ENCODE measurements around the gene TMEM254.
"Not testable (repeated sequence)": the region's sequence is repeated elsewhere in the genome, so short reads cannot be mapped to it uniquely, and the experiment has no call there.

TMEM254 gene

DNA sequence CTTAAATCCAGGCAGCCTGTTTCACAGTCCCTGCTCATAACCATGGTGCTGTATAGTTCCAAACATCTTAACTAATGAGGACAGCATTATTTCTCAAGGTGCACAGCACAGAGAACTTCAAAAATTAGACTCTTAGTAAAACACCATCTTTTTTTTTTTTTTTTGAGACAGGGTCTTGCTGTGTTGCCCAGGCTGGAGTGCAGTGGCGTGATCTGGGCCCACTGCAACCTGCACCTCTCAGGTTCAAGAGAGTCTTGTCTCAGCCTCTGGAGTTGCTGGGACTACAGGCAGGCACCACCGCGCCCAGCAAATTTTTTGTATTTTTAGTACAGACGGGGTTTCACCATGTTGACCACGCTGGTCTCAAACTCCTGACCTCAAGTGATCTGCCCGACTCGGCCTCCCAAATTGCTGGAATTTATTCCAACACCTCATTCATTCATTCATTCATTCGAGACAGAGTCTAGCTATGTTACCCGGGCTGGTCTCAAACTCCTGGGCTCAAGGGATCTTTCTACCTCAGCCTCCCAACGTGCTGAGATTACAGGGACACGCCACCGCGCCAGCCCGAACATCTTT is 507 bp upstream of the TMEM254 start:
- DNase-seq = no peak

DNA sequence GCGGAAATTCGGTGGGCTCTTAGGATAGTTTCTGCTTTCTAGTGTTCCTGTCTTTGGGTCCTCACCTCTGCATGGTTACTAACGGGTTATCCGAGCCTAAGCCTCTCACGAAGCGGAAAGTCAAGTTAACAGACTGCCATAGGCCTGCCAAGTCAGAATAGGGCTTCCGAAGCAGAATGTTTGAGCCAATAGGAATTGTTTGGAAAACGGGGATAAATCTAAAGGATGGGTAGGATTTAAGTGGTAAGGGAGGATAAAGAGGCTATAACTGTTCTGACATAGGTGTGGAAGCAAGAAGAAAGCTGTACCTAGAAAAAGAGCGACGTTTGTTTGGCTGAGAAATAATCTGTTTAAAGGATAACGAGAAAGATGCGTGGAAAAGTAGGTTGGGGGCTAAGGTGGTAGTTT is 851 bp downstream of the TMEM254 start:
- DNase-seq = no peak

DNA sequence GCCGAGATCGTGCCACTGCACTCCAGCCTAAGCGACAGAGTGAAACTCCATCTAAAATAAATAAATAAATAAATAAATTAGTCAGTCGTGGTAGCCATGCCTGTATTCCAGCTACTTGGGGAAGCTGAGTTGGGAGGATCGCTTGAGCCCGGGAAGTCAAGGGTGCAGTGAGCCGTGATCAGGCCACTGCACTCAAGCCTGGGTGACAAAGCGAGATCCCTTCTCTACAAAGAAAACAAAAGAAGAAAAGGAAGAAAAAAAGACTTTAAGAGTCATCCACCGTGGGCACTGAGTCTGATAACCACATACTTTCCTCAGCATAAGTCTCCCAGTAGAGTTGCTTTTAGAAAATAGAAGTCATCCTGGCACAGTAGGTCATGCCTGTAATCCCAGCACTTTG is 2.6 kb downstream of the TMEM254 start:
- DNase-seq = no peak

DNA sequence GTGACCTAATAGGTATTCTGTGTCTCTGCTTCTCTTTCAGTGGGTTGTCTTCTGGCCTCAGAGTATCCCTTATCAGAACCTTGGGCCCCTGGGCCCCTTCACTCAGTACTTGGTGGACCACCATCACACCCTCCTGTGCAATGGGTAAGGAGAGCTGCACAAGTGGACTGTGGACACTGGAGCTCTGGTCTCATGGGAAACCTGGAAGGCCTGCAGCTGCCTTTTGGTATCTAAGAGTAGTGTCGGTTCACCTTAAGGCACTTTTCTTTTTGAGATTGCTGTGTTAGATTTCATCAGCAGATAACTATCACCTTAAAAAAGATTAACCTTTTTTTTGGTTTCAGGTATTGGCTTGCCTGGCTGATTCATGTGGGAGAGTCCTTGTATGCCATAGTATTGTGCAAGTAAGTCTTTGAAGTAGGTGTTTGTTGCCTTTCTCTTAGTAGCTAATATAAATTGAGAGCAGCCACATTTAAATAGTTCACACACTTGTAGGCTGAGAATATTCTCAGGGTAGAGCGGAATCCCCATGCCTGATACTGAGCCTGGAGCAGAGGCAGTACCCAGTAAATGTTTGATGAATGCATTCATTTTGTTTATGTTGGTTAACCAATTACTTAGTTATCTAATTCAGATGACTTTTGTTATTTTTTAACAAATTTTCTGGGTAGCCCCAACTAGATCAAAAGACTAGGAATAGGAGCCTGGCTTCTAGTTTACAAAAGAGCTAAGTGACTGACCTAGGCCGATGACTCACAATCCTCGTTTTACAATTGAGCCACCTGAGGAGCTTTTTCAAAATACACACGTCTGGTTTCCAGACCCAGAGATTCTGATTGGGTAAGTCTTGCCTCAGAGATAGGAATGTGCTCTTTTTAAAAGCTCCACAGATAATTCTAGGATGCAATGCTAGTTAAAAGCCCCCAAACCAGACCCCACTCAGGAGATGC is 3.6 kb downstream of the TMEM254 start:
- DNase-seq = no peak

DNA sequence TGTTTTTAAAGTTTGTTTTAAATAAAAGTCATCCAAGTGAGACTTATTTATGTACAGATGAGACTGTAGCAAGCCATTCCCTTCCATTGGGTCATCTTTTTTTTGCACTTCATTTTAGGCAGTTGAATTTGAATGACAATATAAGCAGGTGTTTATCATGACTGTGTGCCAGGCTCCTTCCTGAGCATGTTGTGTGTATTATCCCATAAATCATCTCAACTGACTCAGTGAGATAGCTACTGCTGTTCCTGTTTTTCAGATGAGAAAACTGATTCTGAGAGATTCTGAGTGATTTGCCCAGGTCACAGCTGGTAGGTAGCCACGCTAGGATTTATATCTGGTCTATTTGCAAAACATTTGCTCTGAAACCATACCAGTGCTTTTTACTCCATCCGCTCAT is 11.7 kb downstream of the TMEM254 start:
- peak; percentile 43 for DNase-seq

DNA sequence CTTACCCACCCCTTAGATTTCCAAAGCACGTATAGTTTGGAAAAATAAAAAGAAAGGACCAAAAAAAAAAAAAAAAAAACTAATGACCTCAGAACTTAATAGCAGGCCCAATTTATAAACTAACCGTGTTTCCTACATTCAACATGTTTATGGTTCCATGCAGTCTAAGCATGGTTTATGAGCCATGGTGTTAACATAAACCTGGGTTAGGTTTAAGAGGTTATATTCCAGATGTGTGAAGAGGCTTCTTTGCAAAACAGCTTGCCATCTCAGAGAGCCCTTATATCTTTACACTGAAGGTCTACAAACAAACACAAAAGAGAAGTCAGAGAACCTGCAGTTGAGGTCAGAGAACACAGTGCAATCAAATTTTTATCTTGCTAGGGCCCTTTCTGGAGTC is 15.8 kb downstream of the TMEM254 start:
- no peak for DNase-seq

DNA sequence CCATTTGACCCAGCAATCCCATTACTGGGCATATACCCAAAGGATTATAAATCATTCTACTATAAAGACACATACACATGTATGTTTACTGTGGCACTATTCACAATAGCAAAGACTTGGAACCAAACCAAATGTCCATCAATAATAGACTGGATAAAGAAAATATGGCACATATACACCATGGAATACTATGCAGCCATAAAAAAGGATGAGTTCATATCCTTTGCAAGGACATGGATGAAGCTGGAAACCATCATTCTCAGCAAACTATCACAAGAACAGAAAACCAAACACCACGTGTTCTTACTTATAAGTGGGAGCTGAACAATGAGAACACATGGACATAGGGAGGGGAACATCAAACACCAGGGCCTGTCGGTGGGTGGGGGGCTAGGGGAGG is 19.8 kb downstream of the TMEM254 start:
- not testable (repeated sequence) for DNase-seq

DNA sequence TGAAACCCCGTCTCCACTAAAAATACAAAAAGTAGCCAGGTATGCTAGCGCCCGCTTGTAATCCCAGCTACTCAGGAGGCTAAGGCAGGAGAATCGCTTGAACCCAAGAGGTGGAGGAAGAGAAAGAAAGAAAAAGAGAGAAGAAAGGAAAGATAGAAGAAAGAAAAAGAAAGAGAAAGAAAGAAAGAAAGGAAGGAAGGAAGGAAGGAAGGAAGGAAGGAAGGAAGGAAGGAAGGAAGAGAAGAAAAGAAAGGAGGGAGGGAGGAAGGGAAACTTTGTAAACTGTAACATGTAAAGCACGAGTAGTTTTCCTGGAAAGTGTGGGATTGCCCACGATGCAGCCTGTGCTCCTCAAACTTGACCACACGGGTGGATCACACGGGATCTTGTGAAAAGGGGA is 20.8 kb downstream of the TMEM254 start:
- not testable (repeated sequence) for DNase-seq

DNA sequence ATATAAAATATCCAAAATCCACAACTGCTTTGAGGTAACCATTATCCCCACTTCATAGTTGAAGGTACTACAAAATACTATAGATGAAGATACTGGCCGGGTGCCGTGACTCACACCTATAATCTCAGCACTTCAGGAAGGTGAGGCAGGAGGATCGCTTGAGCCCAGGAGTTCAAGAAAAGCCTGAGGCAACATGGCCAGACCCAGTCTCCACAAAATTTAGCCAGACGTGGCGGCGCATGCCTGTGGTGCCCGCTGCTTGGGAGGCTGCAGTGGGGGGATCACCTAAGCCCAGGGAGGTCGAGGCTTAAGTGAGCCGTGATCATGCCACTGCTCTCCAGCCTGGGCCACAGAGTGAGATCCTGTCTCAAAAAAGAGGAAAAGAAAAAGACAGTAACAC is 21.7 kb downstream of the TMEM254 start:
- no peak for DNase-seq

- no peak for DNase-seq
Observed at GRCh38 chr10:80100861-80101695, 22.6 kb downstream of the TMEM254 start.

DNA sequence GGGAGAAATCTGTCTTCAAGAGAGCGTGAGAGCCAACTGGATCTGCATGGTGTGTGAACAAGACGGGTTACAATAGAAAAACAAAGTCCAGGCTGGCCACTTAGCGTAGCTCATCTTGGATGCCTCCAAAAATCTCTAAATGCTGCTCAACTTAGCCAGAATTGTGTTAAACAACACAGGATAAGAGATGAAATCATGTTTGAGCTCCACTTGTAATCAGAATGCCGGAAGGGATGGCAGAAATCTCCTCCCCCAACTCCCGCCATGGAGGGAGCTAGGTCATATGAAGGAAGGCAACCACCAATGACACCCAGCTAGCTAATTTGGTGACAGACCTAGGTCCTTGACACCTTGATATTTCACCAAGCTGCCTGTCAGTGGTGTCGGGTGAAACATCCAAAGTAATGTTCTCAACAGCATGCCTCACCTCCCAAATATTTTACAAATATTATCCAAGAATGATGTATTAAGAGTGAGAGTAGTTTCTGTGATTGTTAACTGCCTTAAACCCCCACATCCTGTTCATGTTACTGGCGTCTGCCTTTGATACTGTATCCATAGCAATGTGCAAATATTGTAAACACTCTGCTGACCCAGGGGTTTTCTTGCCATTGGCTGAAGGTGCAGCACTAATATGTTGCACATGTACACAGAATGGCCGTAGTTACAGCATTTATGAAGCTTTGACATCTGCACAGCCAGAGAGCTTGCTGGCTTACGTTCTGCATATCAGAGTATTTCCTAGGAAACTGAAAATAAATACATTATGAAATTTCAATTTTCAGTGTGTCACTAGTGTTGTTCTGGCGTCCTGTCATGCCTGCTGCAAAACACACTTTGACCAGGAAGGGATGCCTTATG is 25.8 kb downstream of the TMEM254 start:
- DNase-seq = peak; percentile 4

DNA sequence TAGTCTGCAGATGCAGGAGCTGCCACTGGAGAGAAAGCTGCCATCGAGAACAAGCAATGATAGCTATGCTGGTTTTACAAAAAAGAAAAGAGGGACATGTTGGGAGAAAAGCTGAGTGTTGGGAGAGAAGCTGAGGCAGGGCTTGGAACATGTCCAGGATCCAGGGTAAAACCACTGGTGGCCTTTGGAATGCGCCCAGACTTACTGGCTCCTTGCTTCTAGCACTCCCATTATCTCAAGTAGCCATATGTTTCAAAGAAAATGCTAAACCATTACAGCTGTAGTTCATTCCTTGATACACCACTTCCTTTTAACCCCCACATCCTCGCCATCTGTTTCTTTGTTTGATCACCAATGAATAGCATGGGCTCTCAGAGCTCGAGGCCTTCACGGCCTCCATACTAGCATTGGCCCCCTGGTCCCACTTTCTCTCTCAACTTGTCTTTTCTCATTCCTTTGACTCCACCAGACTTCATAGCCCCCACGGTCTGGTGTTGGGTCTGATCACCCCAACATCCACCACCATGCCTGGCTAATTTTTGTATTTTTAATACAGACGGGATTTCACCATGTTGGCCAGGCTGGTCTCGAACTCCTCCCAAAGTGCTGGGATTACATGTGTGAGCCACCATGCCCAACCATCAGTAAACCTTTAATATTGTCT is 30.2 kb downstream of the TMEM254 start:
- no peak for DNase-seq

DNA sequence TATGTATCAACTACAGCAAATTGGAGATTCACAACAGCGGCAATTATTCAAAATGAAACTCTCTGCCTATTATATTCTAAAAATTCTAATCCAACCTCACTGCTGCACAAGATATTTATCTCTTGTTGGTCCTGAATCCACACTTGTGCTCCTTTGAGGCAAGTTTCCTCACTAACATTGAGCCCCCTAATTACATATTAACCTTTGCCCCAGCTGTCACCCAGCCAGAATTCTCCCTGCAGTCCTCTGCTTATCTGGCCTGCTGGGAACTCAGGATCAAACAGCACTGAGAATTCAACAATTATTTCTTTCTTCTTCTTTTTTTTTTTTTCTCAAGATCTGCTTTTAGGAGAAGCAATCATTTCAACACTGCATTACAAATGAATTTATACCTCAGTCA is 32.5 kb downstream of the TMEM254 start:
- no peak for DNase-seq

- DNase-seq = no peak
Observed at GRCh38 chr10:80118669-80119068, 40.2 kb downstream of the TMEM254 start.

GRCh38 chr10:80122110-80122710 is 43.7 kb downstream of the TMEM254 start:
- no peak for DNase-seq

DNA sequence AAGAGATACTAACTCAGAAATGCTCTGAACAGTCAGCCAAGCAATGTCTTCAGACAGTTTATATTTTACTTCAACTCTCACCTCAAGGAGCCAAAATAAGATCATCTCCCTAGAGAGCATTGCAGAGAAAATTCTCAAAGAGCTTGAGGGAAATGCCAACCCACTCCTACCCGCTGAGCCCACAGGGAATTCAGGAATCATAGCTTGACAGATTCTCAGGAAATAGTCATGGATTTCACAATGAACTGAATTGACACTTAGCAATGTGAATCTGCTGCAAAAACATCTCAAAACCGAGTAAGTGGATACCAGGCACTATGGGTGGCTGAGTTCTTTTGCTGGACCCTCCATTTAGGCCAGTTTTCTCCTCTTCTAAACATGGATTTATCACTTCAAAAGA is 44.3 kb downstream of the TMEM254 start:
- DNase-seq = no peak

GRCh38 chr10:80126876-80127275 is 48.4 kb downstream of the TMEM254 start:
- no peak for DNase-seq

DNA sequence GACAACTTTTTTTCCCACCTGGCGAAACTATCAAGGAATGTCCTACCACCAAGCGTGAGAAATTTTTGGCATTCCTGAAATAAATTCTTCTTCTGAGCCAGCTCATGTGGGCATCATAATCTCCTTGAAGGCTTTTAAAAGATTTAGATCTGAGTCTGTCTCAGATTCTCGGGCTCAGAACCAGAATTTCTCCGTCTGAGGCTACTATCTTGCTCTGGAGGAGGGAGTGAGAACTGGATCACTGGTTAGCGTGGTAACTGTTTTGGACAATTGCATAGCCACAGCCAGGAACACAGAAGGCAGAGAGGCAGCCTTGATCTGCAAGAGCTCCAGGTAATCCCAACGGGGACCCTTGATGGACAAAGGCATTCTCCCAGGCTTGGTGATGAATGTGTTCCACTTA is 53.0 kb downstream of the TMEM254 start:
- DNase-seq = no peak

DNA sequence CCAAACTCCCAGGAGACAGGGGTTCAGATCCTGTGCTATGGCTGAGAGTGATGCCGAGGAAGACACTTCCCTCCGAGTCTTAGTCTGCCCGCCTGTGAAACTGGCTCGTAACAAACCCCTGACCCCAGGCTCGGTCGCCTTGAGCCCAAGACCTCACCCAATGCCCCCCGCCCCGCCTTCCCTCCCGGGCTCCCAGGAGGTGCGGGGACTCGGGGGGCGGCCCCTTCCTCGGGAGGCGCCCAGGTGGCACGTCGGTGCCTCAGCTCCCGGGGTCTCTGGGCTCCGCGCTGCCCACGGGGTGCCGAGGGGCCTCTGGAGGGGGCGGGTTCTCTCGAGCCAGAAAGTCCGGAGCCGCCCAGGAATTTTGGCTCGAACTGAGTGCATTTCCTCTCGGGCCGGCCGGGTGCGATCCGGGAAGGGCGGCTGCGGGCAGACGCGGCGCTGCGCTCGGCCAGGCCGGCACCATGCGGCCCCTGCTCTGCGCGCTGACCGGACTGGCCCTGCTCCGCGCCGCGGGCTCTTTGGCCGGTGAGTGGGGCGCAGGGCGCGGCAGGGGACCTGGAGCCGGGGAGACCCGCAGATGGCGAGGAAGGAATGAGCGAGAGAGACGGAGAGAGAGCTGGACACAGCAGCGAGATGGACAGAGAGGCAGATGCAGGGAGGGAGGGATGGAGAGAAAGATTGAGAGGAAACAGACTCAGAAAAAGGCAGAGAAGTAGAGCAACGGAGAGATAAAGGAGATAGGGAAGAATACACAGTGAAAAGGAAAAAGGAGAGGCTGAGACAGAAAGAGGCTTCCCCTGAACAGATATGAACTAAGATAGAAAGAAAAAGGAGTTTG is 54.1 kb downstream of the TMEM254 start, which contains the start of gene PLAC9:
Gene PLAC9 (plus strand): TSS at position 432 of the 841 bp plus-strand sequence. CDS start 33 bp downstream, at position 465.
- no peak for DNase-seq

GRCh38 chr10:80133206-80133605 is 54.7 kb downstream of the TMEM254 start:
- no peak for DNase-seq

Data from NCI-H69 (cell line).